Measurements from ENCODE around the gene ZNF91.
"Not testable (repeated sequence)": the region's sequence is repeated elsewhere in the genome, so short reads cannot be mapped to it uniquely, and the experiment has no call there.

DNA sequence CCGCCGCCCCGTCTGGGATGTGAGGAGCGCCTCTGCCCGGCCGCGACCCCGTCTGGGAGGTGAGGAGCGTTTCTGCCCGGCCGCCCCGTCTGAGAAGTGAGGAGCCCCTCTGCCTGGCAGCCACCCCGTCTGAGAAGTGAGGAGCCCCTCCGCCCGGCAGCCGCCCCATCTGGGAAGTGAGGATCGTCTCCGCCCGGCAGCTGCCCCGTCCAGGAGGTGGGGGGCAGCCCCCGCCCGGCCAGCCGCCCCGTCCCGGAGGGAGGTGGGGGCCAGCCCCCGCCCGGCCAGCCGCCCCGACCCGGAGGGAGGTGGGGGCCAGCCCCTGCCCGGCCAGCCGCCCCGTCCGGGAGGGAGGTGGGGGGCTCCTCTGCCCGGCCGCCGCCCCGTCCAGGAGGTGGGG is 24.0 kb upstream of the ZNF91 start:
- not testable (repeated sequence) for TF ChIP-seq RAD21 (conservative IDR thresholded peaks at IDR 0.05); TAF1 (IDR thresholded peaks at IDR 0.05; ENCODE audit: low read depth); POLR2AphosphoS5 (IDR thresholded peaks at IDR 0.05)
- TF ChIP-seq, protein P1, sequence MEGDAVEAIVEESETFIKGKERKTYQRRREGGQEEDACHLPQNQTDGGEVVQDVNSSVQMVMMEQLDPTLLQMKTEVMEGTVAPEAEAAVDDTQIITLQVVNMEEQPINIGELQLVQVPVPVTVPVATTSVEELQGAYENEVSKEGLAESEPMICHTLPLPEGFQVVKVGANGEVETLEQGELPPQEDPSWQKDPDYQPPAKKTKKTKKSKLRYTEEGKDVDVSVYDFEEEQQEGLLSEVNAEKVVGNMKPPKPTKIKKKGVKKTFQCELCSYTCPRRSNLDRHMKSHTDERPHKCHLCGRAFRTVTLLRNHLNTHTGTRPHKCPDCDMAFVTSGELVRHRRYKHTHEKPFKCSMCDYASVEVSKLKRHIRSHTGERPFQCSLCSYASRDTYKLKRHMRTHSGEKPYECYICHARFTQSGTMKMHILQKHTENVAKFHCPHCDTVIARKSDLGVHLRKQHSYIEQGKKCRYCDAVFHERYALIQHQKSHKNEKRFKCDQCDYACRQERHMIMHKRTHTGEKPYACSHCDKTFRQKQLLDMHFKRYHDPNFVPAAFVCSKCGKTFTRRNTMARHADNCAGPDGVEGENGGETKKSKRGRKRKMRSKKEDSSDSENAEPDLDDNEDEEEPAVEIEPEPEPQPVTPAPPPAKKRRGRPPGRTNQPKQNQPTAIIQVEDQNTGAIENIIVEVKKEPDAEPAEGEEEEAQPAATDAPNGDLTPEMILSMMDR (IDR thresholded peaks at IDR 0.05; ENCODE audit: poor library complexity, severe bottlenecking) = not testable (repeated sequence)
- TF ChIP-seq, protein P2, sequence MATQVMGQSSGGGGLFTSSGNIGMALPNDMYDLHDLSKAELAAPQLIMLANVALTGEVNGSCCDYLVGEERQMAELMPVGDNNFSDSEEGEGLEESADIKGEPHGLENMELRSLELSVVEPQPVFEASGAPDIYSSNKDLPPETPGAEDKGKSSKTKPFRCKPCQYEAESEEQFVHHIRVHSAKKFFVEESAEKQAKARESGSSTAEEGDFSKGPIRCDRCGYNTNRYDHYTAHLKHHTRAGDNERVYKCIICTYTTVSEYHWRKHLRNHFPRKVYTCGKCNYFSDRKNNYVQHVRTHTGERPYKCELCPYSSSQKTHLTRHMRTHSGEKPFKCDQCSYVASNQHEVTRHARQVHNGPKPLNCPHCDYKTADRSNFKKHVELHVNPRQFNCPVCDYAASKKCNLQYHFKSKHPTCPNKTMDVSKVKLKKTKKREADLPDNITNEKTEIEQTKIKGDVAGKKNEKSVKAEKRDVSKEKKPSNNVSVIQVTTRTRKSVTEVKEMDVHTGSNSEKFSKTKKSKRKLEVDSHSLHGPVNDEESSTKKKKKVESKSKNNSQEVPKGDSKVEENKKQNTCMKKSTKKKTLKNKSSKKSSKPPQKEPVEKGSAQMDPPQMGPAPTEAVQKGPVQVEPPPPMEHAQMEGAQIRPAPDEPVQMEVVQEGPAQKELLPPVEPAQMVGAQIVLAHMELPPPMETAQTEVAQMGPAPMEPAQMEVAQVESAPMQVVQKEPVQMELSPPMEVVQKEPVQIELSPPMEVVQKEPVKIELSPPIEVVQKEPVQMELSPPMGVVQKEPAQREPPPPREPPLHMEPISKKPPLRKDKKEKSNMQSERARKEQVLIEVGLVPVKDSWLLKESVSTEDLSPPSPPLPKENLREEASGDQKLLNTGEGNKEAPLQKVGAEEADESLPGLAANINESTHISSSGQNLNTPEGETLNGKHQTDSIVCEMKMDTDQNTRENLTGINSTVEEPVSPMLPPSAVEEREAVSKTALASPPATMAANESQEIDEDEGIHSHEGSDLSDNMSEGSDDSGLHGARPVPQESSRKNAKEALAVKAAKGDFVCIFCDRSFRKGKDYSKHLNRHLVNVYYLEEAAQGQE (IDR thresholded peaks at IDR 0.05; ENCODE audit: borderline replicate concordance) = not testable (repeated sequence)
